PC-3 (cell line): ENCODE measurements around the gene MAN2A2. TPM values are rescaled to one million over a fixed set of nuclear protein-coding genes. Genes with fewer than 3 reads are reported as not detected.

Experiments
- ATAC-seq: fragments of 200-7000 bp; cut with Tn5 transposase; 2 replicates; pipeline ENCODE4 v1.9.1; 2020; ENCODE audit warnings: mild to moderate bottlenecking, moderate library complexity
- BruUV-seq: library from RNA; stranded (reverse); fragments of 400-500 nt; replicated peaks from 2 replicates; lab custom pipeline; 2021; lab: Mats Ljungman, UMichigan
- CTCF ChIA-PET: fragments of 300-600 bp; sonication (Branson Sonifier 250); formaldehyde crosslinking; loops from one replicate; lab custom pipeline; 2022; ENCODE audit warnings: antibody characterized with exemption; lab: Charles Lee
- POLR2A ChIA-PET: fragments of 300-600 bp; sonication (Branson Sonifier 250); formaldehyde crosslinking; loops from one replicate; lab custom pipeline; 2022; ENCODE audit warnings: antibody characterized with exemption; ENCODE audit not compliant: unreplicated experiment; lab: Charles Lee
- DNase-seq: peaks from one replicate; pipeline ENCODE4 v3.0.0-alpha.2; 2015
- H2AFZ ChIP-seq: fragments of 300-600 bp; sonication (generic); 2 replicates; pipeline ENCODE4 v1.6.0; 2016; ENCODE audit warnings: antibody characterized with exemption, low read length
- H3F3A ChIP-seq: fragments of 300-600 bp; sonication (generic); one replicate; pipeline ENCODE4 v1.6.0; 2017; ENCODE audit warnings: antibody characterized with exemption, low read length, control low read depth, mild to moderate bottlenecking; ENCODE audit not compliant: unreplicated experiment
- H3K27ac ChIP-seq: fragments of 300-600 bp; sonication (generic); 2 replicates; pipeline ENCODE4 v1.5.1; 2016; ENCODE audit warnings: mild to moderate bottlenecking, low read length
- H3K27me3 ChIP-seq: fragments of 300-600 bp; sonication (generic); 2 replicates; pipeline ENCODE4 v1.6.1; 2016; ENCODE audit warnings: low read length, mixed read lengths
- H3K36me3 ChIP-seq: fragments of 300-600 bp; sonication (generic); 2 replicates; pipeline ENCODE4 v1.6.1; 2016; ENCODE audit warnings: low read depth, mixed run types, low read length, mixed read lengths
- H3K4me1 ChIP-seq: fragments of 300-600 bp; sonication (generic); 2 replicates; pipeline ENCODE4 v1.5.1; 2016; ENCODE audit warnings: low read length; ENCODE audit not compliant: insufficient read depth
- H3K4me2 ChIP-seq: fragments of 300-600 bp; sonication (generic); 2 replicates; pipeline ENCODE4 v1.6.0; 2016; ENCODE audit warnings: low read length
- H3K4me3 ChIP-seq: fragments of 300-600 bp; sonication (generic); 2 replicates; pipeline ENCODE4 v1.5.1; 2016; ENCODE audit warnings: mild to moderate bottlenecking, low read length, mixed read lengths
- H3K79me2 ChIP-seq: fragments of 300-600 bp; sonication (generic); 2 replicates; pipeline ENCODE4 v1.6.1; 2017; ENCODE audit warnings: low read length, mixed read lengths
- H3K9ac ChIP-seq: fragments of 300-600 bp; sonication (generic); 2 replicates; pipeline ENCODE4 v1.6.0; 2016; ENCODE audit warnings: mild to moderate bottlenecking, low read length
- H3K9me2 ChIP-seq: fragments of 300-600 bp; sonication (generic); replicated peaks from 2 replicates; pipeline ENCODE4 v1.6.1; 2016; ENCODE audit warnings: mixed run types, low read length, mixed read lengths
- H3K9me3 ChIP-seq: fragments of 300-600 bp; sonication (generic); 2 replicates; pipeline ENCODE4 v1.6.1; 2016; ENCODE audit warnings: low read length, mixed read lengths
- H4K20me1 ChIP-seq: fragments of 300-600 bp; sonication (generic); 2 replicates; pipeline ENCODE4 v1.6.1; 2016; ENCODE audit warnings: low read length, mixed read lengths
- CTCF ChIP-seq: fragments of 300-600 bp; sonication (generic); conservative IDR thresholded peaks from 2 replicates; pipeline ENCODE4 v1.5.1; 2017; ENCODE audit warnings: antibody characterized with exemption, low read depth, mild to moderate bottlenecking, low read length
- EZH2 ChIP-seq: fragments of 300-600 bp; sonication (generic); IDR thresholded peaks from one replicate; pipeline ENCODE4 v1.6.1; 2017; ENCODE audit warnings: antibody characterized with exemption, mild to moderate bottlenecking, low read length; ENCODE audit not compliant: unreplicated experiment
- EZH2phosphoT487 ChIP-seq: fragments of 300-600 bp; sonication (generic); IDR thresholded peaks from 2 replicates; pipeline ENCODE4 v1.6.1; 2018; ENCODE audit warnings: mild to moderate bottlenecking, antibody characterized with exemption, low read length, borderline replicate concordance
- intact Hi-C: fragments of 100-400 bp; cut with micrococcal nuclease; formaldehyde crosslinking; loops from 2 replicates; pipeline ENCODE4 v1.9.0; 2023
- total RNA-seq: library from RNA; depleted of rRNA; stranded (reverse); fragments of >200 nt; gene quantifications from 2 replicates; pipeline ENCODE4 v1.2.3, GENCODE V29; 2014

The MAN2A2 gene
- total RNA-seq, 1 experiment from 2014 or later = 19.8 TPM

GRCh38 chr15:90906181-90906849 lies 3.2 kb downstream of the MAN2A2 start:
- H3K27ac ChIP-seq = no peak overlapping the region
- no peaks in the 10 kb centered on the region for H3K9me2 ChIP-seq
- peaks cover 13% of the 10 kb centered on the region for H3K4me1 ChIP-seq
- intact Hi-C loops = no loop called here
- peaks cover 16% of the 10 kb centered on the region; the same call in 1 of the 2 replicates for H3K79me2 ChIP-seq
- H3K9ac ChIP-seq = no peak overlapping the region
- no peak overlapping the region for H3K4me2 ChIP-seq
- no TSS peak for BruUV-seq
- ChIA-PET POLR2A (no interaction called here), CTCF (no interaction called here)
- no peak overlapping the region for H2AFZ ChIP-seq
- H3K4me3 ChIP-seq = no peak overlapping the region
- no peaks in the 10 kb centered on the region for H3F3A ChIP-seq
- DNase-seq (no peak), ATAC-seq (no peak)
- H3K27me3 ChIP-seq = no peaks in the 10 kb centered on the region
- no peak for TF ChIP-seq EZH2
- no peak for TF ChIP-seq CTCF
- no peak for TF ChIP-seq EZH2phosphoT487
- peaks cover 11% of the 10 kb centered on the region for H3K36me3 ChIP-seq
- H4K20me1 ChIP-seq = no peaks in the 10 kb centered on the region
- no peaks in the 10 kb centered on the region for H3K9me3 ChIP-seq

- TF ChIP-seq EZH2 (no peak), EZH2phosphoT487 (no peak), CTCF (no peak)
- H3K27me3 ChIP-seq = no peaks in the 10 kb centered on the region
- ChIA-PET CTCF (no interaction called here), POLR2A (no interaction called here)
- BruUV-seq = no TSS peak
- H2AFZ ChIP-seq = no peak overlapping the region
- H3K9me2 ChIP-seq = no peaks in the 10 kb centered on the region
- no peak overlapping the region for H3K4me3 ChIP-seq
- peaks cover 7% of the 10 kb centered on the region; the same call in 1 of the 2 replicates for H3K4me1 ChIP-seq
- H3K4me2 ChIP-seq = no peak overlapping the region
- DNase-seq = no peak
- intact Hi-C loops = no loop called here
- peaks cover 11% of the 10 kb centered on the region for H3K36me3 ChIP-seq
- H3K9ac ChIP-seq = no peak overlapping the region
- H3K79me2 ChIP-seq = peaks cover 16% of the 10 kb centered on the region; the same call in 1 of the 2 replicates
- no peak for ATAC-seq
- H4K20me1 ChIP-seq = no peaks in the 10 kb centered on the region
- H3F3A ChIP-seq = no peaks in the 10 kb centered on the region
- H3K27ac ChIP-seq = no peak overlapping the region
- no peaks in the 10 kb centered on the region for H3K9me3 ChIP-seq
These were observed 4.1 kb downstream of the MAN2A2 start for GRCh38 chr15:90907051-90907660.
